Heart left ventricle (tissue), 16 donors: ENCODE results near the gene SNX15. TPM values are rescaled to one million over a fixed set of nuclear protein-coding genes. Genes with fewer than 3 reads are reported as not detected.
A peak's percentile ranks its signal among the peaks of the same experiment; 100 is the strongest.

Experiments
- ATAC-seq, 4 donors: fragments of 200-7000 bp; cut with Tn5 transposase; one replicate each; pipeline ENCODE4 v1.9.1; 2020 to 2022; ENCODE audit warnings: moderate library complexity in 4 of 4, mild to moderate bottlenecking in 3 of 4, moderate number of reproducible peaks in 1 of 4
- DNase-seq, 5 donors: peaks; one replicate each; pipeline ENCODE4 v3.0.0-alpha.2; 2020
- H3K27ac ChIP-seq, 12 donors: fragments of 200-600 bp; sonication (generic) in 4 of 12; one replicate each; pipeline versions ENCODE4 v1.5.0 to v1.8.0; 2016 to 2022; ENCODE audit warnings: mild to moderate bottlenecking in 2 of 12
- H3K27me3 ChIP-seq, 9 donors: fragments of 200-600 bp; sonication (generic) in 2 of 9; one replicate each; pipeline versions ENCODE4 v1.5.1 to v1.8.0; 2016 to 2022; ENCODE audit warnings: mild to moderate bottlenecking in 3 of 9
- H3K36me3 ChIP-seq, 9 donors: fragments of 200-600 bp; sonication (generic) in 2 of 9; one replicate each; pipeline versions ENCODE4 v1.5.0 to v1.8.0; 2018 to 2022; ENCODE audit warnings: mild to moderate bottlenecking in 2 of 9
- H3K4me1 ChIP-seq, 12 donors: fragments of 200-600 bp; sonication (generic) in 4 of 12; one replicate each; pipeline versions ENCODE4 v1.5.0 to v1.8.0; 2016 to 2022; ENCODE audit warnings: mild to moderate bottlenecking in 3 of 12
- H3K4me3 ChIP-seq, 12 donors: fragments of 200-600 bp; sonication (generic) in 4 of 12; one replicate each; pipeline versions ENCODE4 v1.5.0 to v1.8.0; 2017 to 2022; ENCODE audit warnings: mild to moderate bottlenecking in 9 of 12, moderate library complexity in 4 of 12
- H3K9me3 ChIP-seq, 12 donors: fragments of 200-600 bp; sonication (generic) in 4 of 12; one replicate each; pipeline versions ENCODE4 v1.5.0 to v1.8.0; 2016 to 2022; ENCODE audit warnings: mild to moderate bottlenecking in 1 of 12
- CTCF ChIP-seq, 12 donors: fragments of 200-600 bp; sonication (generic) in 4 of 12; IDR thresholded peaks; one replicate each; pipeline versions ENCODE4 v1.5.0 to v1.8.0; 2018 to 2022; ENCODE audit warnings: antibody characterized with exemption in 12 of 12, mild to moderate bottlenecking in 5 of 12
- POLR2A ChIP-seq, 2 donors: fragments of 450-650 bp; IDR thresholded peaks; one replicate each; pipeline ENCODE4 v1.6.1; 2017; ENCODE audit warnings: antibody characterized with exemption in 2 of 2, mild to moderate bottlenecking in 2 of 2, moderate library complexity in 2 of 2
- WGBS, 4 donors: extraction: QIAGEN DNeasy Blood & Tissue Kit in 2 of 4; methylation state at CpG; one replicate each; pipeline versions ENCODE4 v1.1.5 to v1.1.7; 2013 to 2018; 5-methylcytosine and 5-hydroxymethylcytosine counted together
- intact Hi-C, 10 donors: fragments of 100-400 bp; cut with DNase I; formaldehyde crosslinking; loops; one replicate each; pipeline versions ENCODE4 v1.11.1 to v1.14.2; 2022
- polyA plus RNA-seq, 2 donors: library from polyadenylated mRNA; stranded (reverse); fragments of 200-250 nt; gene quantifications; one replicate each; pipeline ENCODE4 v1.2.3, GENCODE V29; 2013
- total RNA-seq, 9 donors: library from RNA; depleted of rRNA in 2 of 9; stranded (reverse); fragments of >200 nt in 2 of 9; fragmentation: NEBNext Ultra II Directional in 3 of 9; extraction: Animal tissue kit (Norgen Biotek cat#: 25700) in 3 of 9; gene quantifications; one replicate each; pipeline versions ENCODE4 v1.1.0 to v1.2.4, GENCODE V29; 2016 to 2023
- donor health status: ischemic (EF 13 %, LVEDD 7.1; RV severe dilation, severe dysfunction).
- donor health status: healthy with polysubstance abuse.
- donor health status: DM: no; HTN: yes; CAD: no.
- donor health status: DM: no; HTN: no; CAD: no.
- donor health status: ischemic (EF 25% LVEDD 6.9; RV normal size, moderate dysfunction).
- donor health status: ischemic (EF 25% LVEDD 5.7; RV mildly dilated, moderate dysfunction).
- donor health status: healthy.
- donor health status: DM: yes; HTN: yes; CAD: no.
- donor health status: ischemic (EF 35%, LVEDD 5.7; RV mildly dilated, moderate dysfunction).
- donor health status: nonischemic (EF 11% LVEDD 7.7; RV severe dilation, severe dysfunction).
- donor health status: DM: yes; HTN: yes; CAD: no.
- donor health status: PGD.
- donor health status: ischemic (EF 29% LVEDD 5.4; RV normal size, mild dysfunction).
- donor health status: nonischemic (EF 23%, LVEDD 6.1; RV moderate dilation, normal function).

SNX15 gene
- total and polyA plus RNA-seq, 11 donors: 12.7 to 33.0 (median 17.9) TPM

DNA sequence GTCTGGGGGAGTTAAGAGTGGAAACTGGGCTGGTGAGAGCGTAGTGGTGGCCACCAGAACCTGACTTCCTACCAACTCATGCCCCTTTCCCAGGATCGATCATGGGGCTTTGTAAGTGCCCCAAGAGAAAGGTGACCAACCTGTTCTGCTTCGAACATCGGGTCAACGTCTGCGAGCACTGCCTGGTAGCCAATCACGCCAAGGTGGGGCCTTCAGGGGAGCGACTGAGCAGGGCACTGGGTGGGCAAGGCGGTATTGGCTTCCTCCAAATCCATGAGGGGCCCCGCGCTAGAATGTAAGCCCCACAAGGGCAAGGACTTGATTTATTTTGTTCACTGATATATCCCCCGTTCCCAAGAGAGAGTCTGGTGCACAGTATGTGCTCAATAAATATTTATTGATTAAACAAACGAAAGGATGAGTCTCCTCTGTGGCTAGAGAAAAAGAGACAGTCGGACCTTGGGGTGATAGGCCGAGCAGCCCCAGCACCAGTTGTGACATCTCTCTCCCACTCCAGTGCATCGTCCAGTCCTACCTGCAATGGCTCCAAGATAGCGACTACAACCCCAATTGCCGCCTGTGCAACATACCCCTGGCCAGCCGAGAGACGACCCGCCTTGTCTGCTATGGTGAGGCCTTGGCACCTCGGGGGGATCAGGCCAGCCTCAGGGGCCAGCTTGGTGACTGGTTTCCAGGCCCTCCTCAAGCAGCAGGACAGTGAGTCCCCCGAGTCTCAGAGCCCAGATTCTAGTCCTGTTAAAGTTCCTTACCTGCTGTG is 57.5 kb downstream of the SNX15 start:
- H3K36me3 ChIP-seq: peaks cover 0 to 48% (median 42%) of the 10 kb centered on the region in 9 donors
- intact Hi-C loops: loop anchor here in 7 of 10 donors (1.0 to 10.0 kb wide), 8 partner anchors 12 to 72 kb away; partner anchors contain the start of genes SAC3D1 (in 5 of the 7), ARL2 (in 4 of the 7), VPS51 (in 2 of the 7) and FAU (in 1 of the 7)
- peak in 2 of 4 donors; percentile 5 to 8 for ATAC-seq

GRCh38 chr11:65085446-65085845 is 58.2 kb downstream of the SNX15 start:
- H3K9me3 ChIP-seq: no peaks in the 10 kb centered on the region
- no peak for DNase-seq

More for the DNA sequence above, 57.5 kb downstream of the SNX15 start:
- peak overlapping the region; percentile 44 to 93 (median 79) for H3K4me3 ChIP-seq
- no peaks in the 10 kb centered on the region for H3K27me3 ChIP-seq
- H3K4me1 ChIP-seq: peaks cover 4 to 27% (median 16%) of the 10 kb centered on the region in 12 donors
- DNase-seq: no peak
- peak overlapping the region; percentile 45 to 95 (median 90) for H3K27ac ChIP-seq
- H3K9me3 ChIP-seq: no peaks in the 10 kb centered on the region
- 47 to 53% (median 48%) methylated on average over 21 to 23 of the region's 23 CpGs for WGBS, 4 donors
- no peak for TF ChIP-seq CTCF (IDR thresholded peaks at IDR 0.05)
- TF ChIP-seq POLR2A (IDR thresholded peaks at IDR 0.05): no peak

GRCh38 chr11:65086809-65087208 is 59.6 kb downstream of the SNX15 start:
- peaks cover 4 to 27% (median 16%) of the 10 kb centered on the region in 12 donors for H3K4me1 ChIP-seq
- ATAC-seq (no peak), DNase-seq (no peak)
- TF ChIP-seq POLR2A (IDR thresholded peaks at IDR 0.05): no peak
- no peak for TF ChIP-seq CTCF (IDR thresholded peaks at IDR 0.05)
- H3K36me3 ChIP-seq: peaks cover 0 to 51% (median 42%) of the 10 kb centered on the region in 9 donors
- intact Hi-C loops: loop anchor here in 2 of 10 donors (10.0 kb wide), 1 partner anchor 72 kb away; the partner anchor contains the start of gene ARL2 (in 2 of the 2)
- no peak overlapping the region for H3K4me3 ChIP-seq
- no peaks in the 10 kb centered on the region for H3K9me3 ChIP-seq
- no peak overlapping the region for H3K27ac ChIP-seq
- no peaks in the 10 kb centered on the region for H3K27me3 ChIP-seq
- WGBS, 4 donors: 91 to 95% (median 93%) methylated on average over 7 to 9 of the region's 9 CpGs

More at GRCh38 chr11:65085446-65085845, 58.2 kb downstream of the SNX15 start:
- peaks cover 0 to 51% (median 42%) of the 10 kb centered on the region in 9 donors for H3K36me3 ChIP-seq
- H3K4me3 ChIP-seq: no peak overlapping the region
- no peaks in the 10 kb centered on the region for H3K27me3 ChIP-seq
- intact Hi-C loops: loop anchor here in 4 of 10 donors (2.0 to 10.0 kb wide), 3 partner anchors 35 to 71 kb away; partner anchors contain the start of genes ARL2 (in 2 of the 4) and SAC3D1 (in 1 of the 4)
- no peak for ATAC-seq
- TF ChIP-seq POLR2A (IDR thresholded peaks at IDR 0.05): no peak
- TF ChIP-seq CTCF (IDR thresholded peaks at IDR 0.05): no peak
- H3K4me1 ChIP-seq: peaks cover 4 to 27% (median 16%) of the 10 kb centered on the region in 12 donors
- no peak overlapping the region for H3K27ac ChIP-seq
- 79 to 97% (median 92%) methylated on average over 4 of the region's 4 CpGs for WGBS, 4 donors

DNA sequence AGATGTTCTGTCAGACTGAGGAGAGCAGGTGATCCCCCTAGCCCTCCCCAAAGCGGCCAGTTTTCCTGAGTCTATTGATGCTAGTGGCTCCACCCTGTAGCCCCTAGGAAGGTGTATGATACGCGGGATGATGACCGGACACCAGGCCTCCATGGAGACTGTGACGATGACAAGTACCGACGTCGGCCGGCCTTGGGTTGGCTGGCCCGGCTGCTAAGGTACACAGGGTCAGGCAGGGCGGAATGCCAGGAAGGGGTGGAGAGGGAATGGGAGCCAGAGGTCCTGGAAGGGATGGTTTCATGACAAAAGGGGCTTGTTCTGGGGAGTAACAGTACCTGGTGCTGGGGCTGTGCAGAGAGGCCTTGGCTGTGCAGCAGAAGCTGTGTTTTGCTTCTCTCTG is 60.0 kb downstream of the SNX15 start:
- TF ChIP-seq CTCF (IDR thresholded peaks at IDR 0.05) (no peak), POLR2A (IDR thresholded peaks at IDR 0.05) (no peak)
- ATAC-seq: no peak
- Histone ChIP-seq H3K4me1 (peaks cover 4 to 27% (median 16%) of the 10 kb centered on the region in 12 donors), H3K4me3 (no peak overlapping the region), H3K9me3 (no peaks in the 10 kb centered on the region), H3K27ac (no peak overlapping the region), H3K27me3 (no peaks in the 10 kb centered on the region), H3K36me3 (peaks cover 0 to 51% (median 42%) of the 10 kb centered on the region in 9 donors)
- DNase-seq: no peak
- intact Hi-C loops: loop anchor here in 2 of 10 donors (10.0 kb wide), 1 partner anchor 72 kb away; the partner anchor contains the start of gene ARL2 (in 2 of the 2)
- WGBS, 4 donors: 86 to 93% (median 89%) methylated on average over 11 of the region's 11 CpGs
